OCI-LY1 (cell line): ENCODE data around the gene SCAMP5.

Experiments
- H2AFZ ChIP-seq: fragments of 200-600 bp; sonication (generic), shearing (Covaris generic); 2 replicates; pipeline ENCODE4 v1.6.0; 2014; ENCODE audit warnings: antibody characterized with exemption, mild to moderate bottlenecking, low read length
- H3F3A ChIP-seq: fragments of 200-600 bp; sonication (generic), shearing (Covaris generic); 2 replicates; pipeline ENCODE4 v1.6.0; 2014; ENCODE audit warnings: mild to moderate bottlenecking, antibody characterized with exemption, low read length, moderate library complexity; ENCODE audit not compliant: insufficient read depth
- H3K27ac ChIP-seq: fragments of 200-600 bp; sonication (generic); 2 replicates; pipeline ENCODE4 v1.5.1; 2014; ENCODE audit warnings: low read length, mixed run types, mild to moderate bottlenecking, low read depth; ENCODE audit not compliant: poor library complexity, severe bottlenecking
- H3K27me3 ChIP-seq: fragments of 200-600 bp; sonication (generic); 2 replicates; pipeline ENCODE4 v1.6.0; 2014; ENCODE audit warnings: antibody characterized with exemption, mild to moderate bottlenecking, low read length, moderate library complexity; ENCODE audit not compliant: insufficient read depth
- H3K36me3 ChIP-seq: fragments of 200-600 bp; sonication (generic); 2 replicates; pipeline ENCODE4 v1.6.1; 2014; ENCODE audit warnings: mild to moderate bottlenecking, antibody characterized with exemption, low read length, moderate library complexity, mixed read lengths; ENCODE audit not compliant: insufficient read depth
- H3K4me1 ChIP-seq: fragments of 200-600 bp; sonication (generic); 2 replicates; pipeline ENCODE4 v1.5.1; 2014; ENCODE audit warnings: mild to moderate bottlenecking, low read length, moderate library complexity; ENCODE audit not compliant: insufficient read depth, severe bottlenecking
- H3K4me2 ChIP-seq: fragments of 200-600 bp; sonication (generic), shearing (Covaris generic); 2 replicates; pipeline ENCODE4 v1.6.1; 2014; ENCODE audit warnings: low read length
- H3K4me3 ChIP-seq: fragments of 200-600 bp; sonication (generic); 2 replicates; pipeline ENCODE4 v1.5.1; 2014; ENCODE audit warnings: low read length, low read depth, mild to moderate bottlenecking, mixed read lengths; ENCODE audit not compliant: poor library complexity, severe bottlenecking
- H3K79me2 ChIP-seq: fragments of 200-600 bp; shearing (Covaris generic); 2 replicates; pipeline ENCODE4 v1.6.1; 2016; ENCODE audit warnings: mixed run types, low read length, mixed read lengths; ENCODE audit not compliant: insufficient read depth
- H3K9ac ChIP-seq: fragments of 200-600 bp; sonication (generic), shearing (Covaris generic); 2 replicates; pipeline ENCODE4 v1.6.1; 2014; ENCODE audit warnings: mild to moderate bottlenecking, low read length, mixed read lengths
- H3K9me2 ChIP-seq: fragments of 200-600 bp; sonication (generic), shearing (Covaris generic); 2 replicates; pipeline ENCODE4 v1.6.1; 2014; ENCODE audit warnings: low read depth, mild to moderate bottlenecking, low read length, mixed read lengths
- H3K9me3 ChIP-seq: fragments of 200-600 bp; shearing (Covaris generic); 2 replicates; pipeline ENCODE4 v1.6.1; 2014; ENCODE audit warnings: low read length, mixed read lengths
- H4K20me1 ChIP-seq: fragments of 200-600 bp; sonication (generic), shearing (Covaris generic); 2 replicates; pipeline ENCODE4 v1.6.0; 2016; ENCODE audit warnings: mild to moderate bottlenecking, low read length; ENCODE audit not compliant: insufficient read depth
- EZH2 ChIP-seq: fragments of 200-600 bp; sonication (generic), shearing (Covaris generic); IDR thresholded peaks from 2 replicates; pipeline ENCODE4 v1.8.0; 2017; ENCODE audit warnings: borderline replicate concordance, mixed run types, mild to moderate bottlenecking, antibody characterized with exemption, low read length, moderate library complexity, mixed read lengths
- TF ChIP-seq, protein P1 (sequence below): fragments of 200-600 bp; sonication (generic), shearing (Covaris generic); IDR thresholded peaks from 2 replicates; pipeline ENCODE4 v1.5.1; 2017; ENCODE audit warnings: mild to moderate bottlenecking, antibody characterized with exemption, low read length, moderate library complexity, mixed read lengths

The SCAMP5 gene

DNA sequence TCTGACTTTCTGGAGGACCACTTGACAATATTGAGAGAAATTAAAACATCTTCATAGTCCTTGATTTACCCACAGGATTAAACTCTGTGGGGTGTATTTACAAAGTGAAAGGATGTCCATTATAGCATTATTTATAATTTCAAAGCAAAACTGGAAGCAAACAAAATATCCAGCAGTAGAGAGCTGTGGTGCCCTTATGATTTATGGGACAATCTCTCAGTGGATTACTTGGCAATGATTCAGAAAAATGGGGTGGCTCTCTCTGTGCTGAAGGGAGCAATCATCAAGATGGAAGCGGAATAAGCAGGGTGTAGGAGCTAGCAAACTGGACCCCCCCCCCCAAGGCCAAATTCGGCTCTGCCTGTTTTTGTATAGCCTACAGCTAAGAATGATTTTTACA is 37.0 kb downstream of the SCAMP5 start:
- Histone ChIP-seq H3K4me2 (no peak overlapping the region), H3K36me3 (peaks cover 31% of the 10 kb centered on the region), H3K27me3 (no peaks in the 10 kb centered on the region), H3K9ac (no peak overlapping the region), H3K9me3 (no peaks in the 10 kb centered on the region), H2AFZ (no peak overlapping the region), H3K27ac (no peak overlapping the region), H3K79me2 (no peaks in the 10 kb centered on the region), H3K4me1 (peaks cover 15% of the 10 kb centered on the region), H3K9me2 (no peaks in the 10 kb centered on the region), H3F3A (no peaks in the 10 kb centered on the region), H3K4me3 (no peak overlapping the region), H4K20me1 (no peaks in the 10 kb centered on the region)
- TF ChIP-seq EZH2, result no peak
- TF ChIP-seq, protein P1, sequence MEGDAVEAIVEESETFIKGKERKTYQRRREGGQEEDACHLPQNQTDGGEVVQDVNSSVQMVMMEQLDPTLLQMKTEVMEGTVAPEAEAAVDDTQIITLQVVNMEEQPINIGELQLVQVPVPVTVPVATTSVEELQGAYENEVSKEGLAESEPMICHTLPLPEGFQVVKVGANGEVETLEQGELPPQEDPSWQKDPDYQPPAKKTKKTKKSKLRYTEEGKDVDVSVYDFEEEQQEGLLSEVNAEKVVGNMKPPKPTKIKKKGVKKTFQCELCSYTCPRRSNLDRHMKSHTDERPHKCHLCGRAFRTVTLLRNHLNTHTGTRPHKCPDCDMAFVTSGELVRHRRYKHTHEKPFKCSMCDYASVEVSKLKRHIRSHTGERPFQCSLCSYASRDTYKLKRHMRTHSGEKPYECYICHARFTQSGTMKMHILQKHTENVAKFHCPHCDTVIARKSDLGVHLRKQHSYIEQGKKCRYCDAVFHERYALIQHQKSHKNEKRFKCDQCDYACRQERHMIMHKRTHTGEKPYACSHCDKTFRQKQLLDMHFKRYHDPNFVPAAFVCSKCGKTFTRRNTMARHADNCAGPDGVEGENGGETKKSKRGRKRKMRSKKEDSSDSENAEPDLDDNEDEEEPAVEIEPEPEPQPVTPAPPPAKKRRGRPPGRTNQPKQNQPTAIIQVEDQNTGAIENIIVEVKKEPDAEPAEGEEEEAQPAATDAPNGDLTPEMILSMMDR, result no peak

DNA sequence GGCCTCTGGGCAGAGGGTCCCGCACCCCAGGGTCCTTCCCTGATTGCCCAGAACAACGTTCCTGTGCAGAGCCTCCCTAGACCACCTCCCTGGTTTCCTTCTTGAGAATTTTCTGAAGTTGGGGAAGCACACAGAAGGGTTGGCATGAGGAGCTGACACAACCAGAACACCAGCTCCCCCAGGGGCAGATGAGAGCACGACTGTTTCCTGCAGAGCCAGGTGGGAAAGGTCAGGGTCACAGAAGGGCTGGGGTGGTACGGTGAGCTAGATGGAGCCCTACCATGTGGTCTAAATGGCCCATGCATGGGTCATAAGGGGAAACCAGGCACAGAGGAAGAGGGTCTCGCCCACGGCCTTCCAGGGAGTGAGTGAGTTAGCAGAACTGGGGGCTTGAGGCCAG is 38.4 kb downstream of the SCAMP5 start:
- H4K20me1 ChIP-seq, result no peaks in the 10 kb centered on the region
- H3K4me1 ChIP-seq, result peaks cover 12% of the 10 kb centered on the region
- H3K4me2 ChIP-seq, result no peak overlapping the region

DNA sequence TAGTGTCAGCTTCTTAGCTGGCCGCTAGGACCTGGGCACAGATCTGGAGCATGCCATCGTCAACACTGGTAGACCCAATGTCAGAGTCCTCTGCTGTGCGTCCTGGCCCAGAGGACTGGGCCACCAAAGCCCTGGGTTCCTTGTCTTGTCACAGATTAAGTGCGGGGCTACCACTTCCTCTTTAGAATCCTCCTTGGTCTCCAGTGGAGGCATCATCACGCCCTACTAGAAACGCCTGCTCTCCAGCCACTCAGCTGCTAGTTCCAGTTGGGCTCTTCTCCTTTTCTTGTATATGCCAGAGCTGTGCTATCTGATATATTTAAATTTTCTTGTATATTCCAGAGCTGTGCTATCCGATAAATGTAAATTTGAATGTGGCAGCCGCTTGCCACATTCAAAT is 39.3 kb downstream of the SCAMP5 start:
- Histone ChIP-seq H3K27me3 (no peaks in the 10 kb centered on the region), H3K9me2 (no peaks in the 10 kb centered on the region), H3K4me1 (peaks cover 4% of the 10 kb centered on the region), H3K36me3 (peaks cover 42% of the 10 kb centered on the region), H3K4me3 (no peak overlapping the region), H3K27ac (no peak overlapping the region), H4K20me1 (no peaks in the 10 kb centered on the region), H3K9ac (no peak overlapping the region), H3K4me2 (no peak overlapping the region), H2AFZ (no peak overlapping the region), H3F3A (no peaks in the 10 kb centered on the region), H3K79me2 (no peaks in the 10 kb centered on the region), H3K9me3 (no peaks in the 10 kb centered on the region)
- TF ChIP-seq, protein P1, result no peak
- no peak for TF ChIP-seq EZH2

More for the DNA sequence above, 38.4 kb downstream of the SCAMP5 start:
- no peaks in the 10 kb centered on the region for H3K9me3 ChIP-seq
- H3K4me3 ChIP-seq, result no peak overlapping the region
- H3K27me3 ChIP-seq, result no peaks in the 10 kb centered on the region
- no peaks in the 10 kb centered on the region for H3K79me2 ChIP-seq
- no peak overlapping the region for H3K27ac ChIP-seq
- no peak overlapping the region for H3K9ac ChIP-seq
- no peak for TF ChIP-seq EZH2
- TF ChIP-seq, protein P1, result peak; percentile 15; the same call in 1 of the 2 replicates
- H2AFZ ChIP-seq, result no peak overlapping the region
- peaks cover 37% of the 10 kb centered on the region for H3K36me3 ChIP-seq
- H3K9me2 ChIP-seq, result no peaks in the 10 kb centered on the region
- no peaks in the 10 kb centered on the region for H3F3A ChIP-seq
